ENCODE measurements around the gene TTC28. TPM values are rescaled to one million over a fixed set of nuclear protein-coding genes. Genes with fewer than 3 reads are reported as not detected.

TTC28 gene
- total and polyA plus RNA-seq, 2 donors (not counting 3 experiments of a cell fraction or from before 2014, with no cell fraction given) = 16.5 to 51.1 TPM

Small RNAs within 50 kb of the gene (microRNA-seq; reads per million reads assigned to microRNA genes)
- gene MIR5739 (ENCODE audit: borderline number of aligned reads, borderline replicate concordance) = not detected

Small RNAs within 50 kb of the gene (small RNA-seq; reads per million reads assigned to genes)
- gene MIR5739 (ENCODE audit: insufficient read depth, insufficient read length, low read depth, low replicate concordance) = not detected
- not detected for gene RF00019 (ENCODE audit: insufficient read depth, insufficient read length, low read depth, low replicate concordance)
- not detected for gene RF00150 (ENCODE audit: insufficient read depth, insufficient read length, low read depth, low replicate concordance)
- gene RF02200 (ENCODE audit: insufficient read depth, insufficient read length, low read depth, low replicate concordance) = not detected
- gene RN7SL162P (ENCODE audit: insufficient read depth, insufficient read length, low read depth, low replicate concordance) = not detected

Other genes with a start within 250 kb of the TTC28 start
- gene CHEK2, start 62.0 kb upstream of the TTC28 start, total RNA-seq = 24.6 and 27.4 TPM in 2 replicates
- gene CHEK2, start 62.0 kb upstream of the TTC28 start, polyA plus RNA-seq = 24.9 and 31.8 TPM in 2 replicates
- gene HSCB, start 62.2 kb upstream of the TTC28 start, total RNA-seq = 14.1 and 20.3 TPM in 2 replicates
- gene HSCB, start 62.2 kb upstream of the TTC28 start, polyA plus RNA-seq = 13.8 and 18.4 TPM in 2 replicates
- gene CCDC117, start 92.9 kb upstream of the TTC28 start, total RNA-seq = 22.8 and 23.3 TPM in 2 replicates
- 4.2 and 5.5 TPM in 2 replicates for gene CCDC117, start 92.9 kb upstream of the TTC28 start, polyA plus RNA-seq
- gene XBP1, start 120.7 kb upstream of the TTC28 start, total RNA-seq = 90.4 and 103 TPM in 2 replicates
- 99.5 and 102 TPM in 2 replicates for gene XBP1, start 120.7 kb upstream of the TTC28 start, polyA plus RNA-seq
- 4.4 and 5.2 TPM in 2 replicates for gene ZNRF3, start 203.7 kb upstream of the TTC28 start, total RNA-seq
- gene ZNRF3, start 203.7 kb upstream of the TTC28 start, polyA plus RNA-seq = 2.7 and 3.4 TPM in 2 replicates

Data from endothelial cell of umbilical vein (primary cell).